Mesothelial cell of epicardium (in vitro differentiated cells): ENCODE data around the gene CFAP43. TPM values are rescaled to one million over a fixed set of nuclear protein-coding genes. Genes with fewer than 3 reads are reported as not detected.
"Not testable (repeated sequence)": the region's sequence is repeated elsewhere in the genome, so short reads cannot be mapped to it uniquely, and the experiment has no call there.

Experiments used
- DNase-seq, 2 experiments: peaks; one replicate each; pipeline ENCODE4 v3.0.0; 2021; ENCODE audit warnings: low spot score in 2 of 2; ENCODE audit not compliant: unreplicated experiment in 2 of 2
- H3K27ac Mint-ChIP-seq: 2 replicates; pipeline ENCODE4 v1.8.0; 2021; ENCODE audit warnings: mixed read lengths
- H3K27me3 Mint-ChIP-seq: 2 replicates; pipeline ENCODE4 v1.8.0; 2021; ENCODE audit warnings: low read depth, mixed read lengths
- H3K36me3 Mint-ChIP-seq: 2 replicates; pipeline ENCODE4 v1.8.0; 2021; ENCODE audit warnings: mixed read lengths
- H3K4me1 Mint-ChIP-seq: 2 replicates; pipeline ENCODE4 v1.8.0; 2021; ENCODE audit warnings: mixed read lengths
- H3K4me3 Mint-ChIP-seq: 2 replicates; pipeline ENCODE4 v1.8.0; 2021; ENCODE audit warnings: mild to moderate bottlenecking, moderate library complexity, mixed read lengths
- H3K9me3 Mint-ChIP-seq: 2 replicates; pipeline ENCODE4 v1.8.0; 2021; ENCODE audit warnings: mixed read lengths
- total RNA-seq: library from RNA; stranded (reverse); gene quantifications from 3 replicates; pipeline ENCODE4 v1.2.1, GENCODE V29; 2021
- TF ChIP-seq, protein P1 (sequence below): fragments of 200-600 bp; sonication (generic); IDR thresholded peaks from one replicate; pipeline ENCODE4 v1.5.0; 2021; ENCODE audit warnings: antibody characterized with exemption; ENCODE audit not compliant: unreplicated experiment

Gene CFAP43
- total RNA-seq, 1 donor from 2014 or later, result 2.1 TPM

DNA sequence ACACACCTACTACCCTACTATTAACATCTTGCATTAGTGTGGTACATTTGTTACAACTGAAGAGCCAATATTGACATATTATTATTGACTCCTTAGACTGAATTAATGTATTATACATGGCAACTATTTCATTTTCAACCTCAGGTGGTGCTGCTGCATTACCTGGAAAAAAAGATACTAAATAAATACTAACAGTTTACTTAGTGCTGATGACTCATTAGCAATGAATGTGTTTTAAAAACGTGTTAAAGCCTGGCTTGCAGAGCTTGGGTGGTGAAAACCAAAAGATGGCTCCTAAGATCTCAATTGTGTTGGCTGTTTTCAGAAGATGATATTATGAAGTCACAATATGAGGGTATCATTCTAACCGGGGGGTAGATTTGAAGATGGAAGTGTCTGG, 34.8 kb downstream of the CFAP43 start:
- H3K9me3 Mint-ChIP-seq, result peaks cover 6% of the 10 kb centered on the region
- H3K4me3 Mint-ChIP-seq, result no peak overlapping the region
- TF ChIP-seq, protein P1, sequence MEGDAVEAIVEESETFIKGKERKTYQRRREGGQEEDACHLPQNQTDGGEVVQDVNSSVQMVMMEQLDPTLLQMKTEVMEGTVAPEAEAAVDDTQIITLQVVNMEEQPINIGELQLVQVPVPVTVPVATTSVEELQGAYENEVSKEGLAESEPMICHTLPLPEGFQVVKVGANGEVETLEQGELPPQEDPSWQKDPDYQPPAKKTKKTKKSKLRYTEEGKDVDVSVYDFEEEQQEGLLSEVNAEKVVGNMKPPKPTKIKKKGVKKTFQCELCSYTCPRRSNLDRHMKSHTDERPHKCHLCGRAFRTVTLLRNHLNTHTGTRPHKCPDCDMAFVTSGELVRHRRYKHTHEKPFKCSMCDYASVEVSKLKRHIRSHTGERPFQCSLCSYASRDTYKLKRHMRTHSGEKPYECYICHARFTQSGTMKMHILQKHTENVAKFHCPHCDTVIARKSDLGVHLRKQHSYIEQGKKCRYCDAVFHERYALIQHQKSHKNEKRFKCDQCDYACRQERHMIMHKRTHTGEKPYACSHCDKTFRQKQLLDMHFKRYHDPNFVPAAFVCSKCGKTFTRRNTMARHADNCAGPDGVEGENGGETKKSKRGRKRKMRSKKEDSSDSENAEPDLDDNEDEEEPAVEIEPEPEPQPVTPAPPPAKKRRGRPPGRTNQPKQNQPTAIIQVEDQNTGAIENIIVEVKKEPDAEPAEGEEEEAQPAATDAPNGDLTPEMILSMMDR, result no peak
- H3K36me3 Mint-ChIP-seq, result peaks cover under 1% of the 10 kb centered on the region
- peaks cover 17% of the 10 kb centered on the region for H3K27me3 Mint-ChIP-seq
- DNase-seq, result no peak
- no peaks in the 10 kb centered on the region for H3K4me1 Mint-ChIP-seq
- H3K27ac Mint-ChIP-seq, result no peak overlapping the region

DNA sequence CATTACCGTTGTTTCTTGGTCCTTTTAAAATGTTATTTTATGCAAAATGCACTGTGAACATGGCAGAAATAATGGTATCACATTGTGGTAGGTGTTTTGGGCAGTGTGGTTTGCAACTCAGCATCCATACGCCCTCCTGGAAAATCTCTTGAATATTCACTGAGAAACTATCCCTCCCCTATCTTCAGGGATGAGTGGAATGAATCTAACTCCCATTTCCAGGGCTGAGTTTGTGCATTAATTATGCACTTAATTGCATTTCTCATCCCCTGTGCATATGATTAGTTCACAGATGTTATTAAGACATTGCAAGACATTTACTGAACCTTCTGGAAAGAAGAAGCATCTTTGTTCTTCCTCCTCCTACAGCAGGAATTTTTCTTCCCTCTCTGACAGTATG, 36.5 kb downstream of the CFAP43 start:
- Mint-ChIP-seq H3K27me3 (peaks cover 17% of the 10 kb centered on the region), H3K36me3 (no peaks in the 10 kb centered on the region), H3K9me3 (no peaks in the 10 kb centered on the region), H3K4me3 (no peak overlapping the region), H3K4me1 (no peaks in the 10 kb centered on the region), H3K27ac (no peak overlapping the region)
- TF ChIP-seq, protein P1, result no peak
- DNase-seq, result no peak

DNA sequence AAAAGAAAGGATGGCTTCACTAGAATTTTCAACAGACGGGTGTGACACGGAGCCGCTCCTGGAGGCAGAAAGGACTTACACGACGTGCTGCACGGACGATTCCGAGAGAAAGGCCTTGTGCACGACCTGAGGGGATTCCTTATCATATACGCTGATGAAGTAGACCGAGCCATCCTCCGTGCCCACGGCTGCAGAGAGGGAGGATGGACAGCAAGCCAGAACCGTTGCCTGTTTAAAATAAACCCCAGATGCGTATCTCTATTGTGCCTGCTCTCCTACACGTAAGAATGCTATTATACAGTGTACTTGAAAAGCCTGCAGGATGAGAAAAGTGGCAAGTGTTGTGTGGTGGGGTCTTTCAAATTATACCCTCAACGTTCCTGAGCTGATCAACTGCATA, 38.4 kb downstream of the CFAP43 start:
- Mint-ChIP-seq H3K4me3 (no peak overlapping the region), H3K27me3 (peaks cover 20% of the 10 kb centered on the region), H3K27ac (no peak overlapping the region), H3K36me3 (no peaks in the 10 kb centered on the region), H3K9me3 (no peaks in the 10 kb centered on the region), H3K4me1 (no peaks in the 10 kb centered on the region)
- no peak for DNase-seq
- TF ChIP-seq, protein P1, result no peak

DNA sequence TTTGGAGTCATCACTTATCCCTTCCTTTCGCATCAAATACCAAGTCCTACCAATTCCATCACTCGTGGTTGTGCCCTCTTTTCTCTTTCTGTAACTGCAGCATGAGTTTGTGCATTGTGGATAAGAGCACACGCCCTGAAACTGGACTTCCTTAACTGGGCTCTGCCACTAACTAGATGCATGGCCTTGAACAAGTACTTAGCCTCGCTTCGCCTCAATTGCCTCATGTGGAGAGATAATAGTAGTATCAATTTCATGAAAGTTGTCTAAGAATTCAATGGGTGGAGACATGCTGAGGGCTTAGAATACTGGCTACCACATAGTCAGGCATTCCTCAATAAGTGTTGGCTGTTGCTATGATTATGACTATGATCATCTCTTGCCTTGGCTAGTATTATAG, 41.5 kb downstream of the CFAP43 start:
- Mint-ChIP-seq H3K4me3 (no peak overlapping the region), H3K36me3 (no peaks in the 10 kb centered on the region), H3K9me3 (no peaks in the 10 kb centered on the region), H3K27ac (no peak overlapping the region), H3K4me1 (no peaks in the 10 kb centered on the region), H3K27me3 (peaks cover 22% of the 10 kb centered on the region)
- TF ChIP-seq, protein P1, result no peak
- DNase-seq, result no peak

DNA sequence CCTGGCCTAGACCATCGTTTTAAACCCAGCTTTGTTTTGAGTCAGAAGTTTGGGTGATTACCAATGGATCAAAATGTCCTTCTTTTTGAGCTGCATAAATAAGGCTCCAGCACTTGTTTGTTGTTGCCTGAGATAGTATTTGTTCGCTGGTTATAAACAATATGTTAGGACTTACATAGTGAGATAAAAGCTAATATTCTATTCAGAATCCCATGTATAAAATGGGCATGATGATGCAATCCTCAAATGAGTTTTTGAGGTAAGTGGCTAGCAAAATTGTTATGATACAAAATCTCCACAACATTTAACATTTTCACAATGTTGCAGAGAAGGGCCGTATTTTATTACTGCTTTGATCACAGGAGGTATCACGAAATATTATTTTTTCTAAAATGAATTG, 48.5 kb downstream of the CFAP43 start:
- no peak overlapping the region for H3K27ac Mint-ChIP-seq
- TF ChIP-seq, protein P1, result no peak
- no peaks in the 10 kb centered on the region for H3K9me3 Mint-ChIP-seq
- no peak overlapping the region for H3K4me3 Mint-ChIP-seq
- H3K4me1 Mint-ChIP-seq, result no peaks in the 10 kb centered on the region
- DNase-seq, result no peak
- H3K27me3 Mint-ChIP-seq, result peaks cover 9% of the 10 kb centered on the region
- H3K36me3 Mint-ChIP-seq, result no peaks in the 10 kb centered on the region

DNA sequence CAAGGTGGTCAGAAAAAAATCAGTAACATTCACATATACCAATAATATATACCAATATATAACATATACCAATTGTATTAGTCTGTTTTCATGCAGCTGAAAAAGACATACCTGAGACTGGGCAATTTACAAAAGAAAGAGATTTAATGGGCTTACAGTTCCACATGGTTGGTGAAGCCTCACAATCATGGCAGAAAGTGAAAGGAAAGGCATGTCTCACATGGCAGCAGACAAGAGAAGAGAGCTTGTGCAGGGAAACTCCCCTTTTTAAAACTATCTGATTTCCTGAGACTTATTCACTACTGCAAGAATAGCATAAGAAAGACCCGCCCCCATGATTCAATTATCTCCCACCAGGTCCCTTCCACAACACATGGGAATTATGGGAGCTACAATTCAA, 58.0 kb downstream of the CFAP43 start:
- peaks cover 14% of the 10 kb centered on the region for H3K9me3 Mint-ChIP-seq
- not testable (repeated sequence) for H3K4me1 Mint-ChIP-seq, H3K36me3 Mint-ChIP-seq

More for the DNA sequence above, 58.0 kb downstream of the CFAP43 start:
- not testable (repeated sequence) for H3K4me3 Mint-ChIP-seq, H3K27ac Mint-ChIP-seq, DNase-seq
- H3K27me3 Mint-ChIP-seq, result peaks cover 10% of the 10 kb centered on the region
